Measurements from ENCODE around the gene SLC15A2. TPM values are rescaled to one million over a fixed set of nuclear protein-coding genes. Genes with fewer than 3 reads are reported as not detected.

Gene SLC15A2
- total RNA-seq, 1 donor from 2014 or later = 33.4 TPM

GRCh38 chr3:121878411-121878810 lies 15.8 kb upstream of the SLC15A2 start:
- no peak overlapping the region for H3K27ac ChIP-seq (ENCODE audit: low read depth, low read length)
- no peaks in the 10 kb centered on the region for H3K4me1 ChIP-seq (ENCODE audit: control insufficient read depth in 3 of 3, insufficient read depth in 3 of 3, low read length in 3 of 3)
- no peaks in the 10 kb centered on the region for H3K36me3 ChIP-seq (ENCODE audit: control insufficient read depth in 3 of 3, insufficient read depth in 3 of 3, low read length in 3 of 3)
- H3K9ac ChIP-seq (ENCODE audit: low read depth in 1 of 3, low read length in 3 of 3) = no peak overlapping the region
- no peaks in the 10 kb centered on the region for H3K9me3 ChIP-seq (ENCODE audit: control insufficient read depth in 3 of 3, low read length in 3 of 3)
- H3K27me3 ChIP-seq (ENCODE audit: control insufficient read depth in 3 of 3, insufficient read depth in 3 of 3, low read length in 3 of 3) = no peaks in the 10 kb centered on the region
- H3K4me3 ChIP-seq (ENCODE audit: low read length in 3 of 3) = no peak overlapping the region

- H3K4me3 ChIP-seq (ENCODE audit: low read length in 3 of 3) = no peak overlapping the region
- H3K36me3 ChIP-seq (ENCODE audit: control insufficient read depth in 3 of 3, insufficient read depth in 3 of 3, low read length in 3 of 3) = no peaks in the 10 kb centered on the region
- H3K9ac ChIP-seq (ENCODE audit: low read depth in 1 of 3, low read length in 3 of 3) = no peak overlapping the region
- H3K9me3 ChIP-seq (ENCODE audit: control insufficient read depth in 3 of 3, low read length in 3 of 3) = no peaks in the 10 kb centered on the region
- H3K27me3 ChIP-seq (ENCODE audit: control insufficient read depth in 3 of 3, insufficient read depth in 3 of 3, low read length in 3 of 3) = no peaks in the 10 kb centered on the region
- no peaks in the 10 kb centered on the region for H3K4me1 ChIP-seq (ENCODE audit: control insufficient read depth in 3 of 3, insufficient read depth in 3 of 3, low read length in 3 of 3)
- no peak overlapping the region for H3K27ac ChIP-seq (ENCODE audit: low read depth, low read length)
These were observed 10.7 kb upstream of the SLC15A2 start for GRCh38 chr3:121883507-121883906.

- no peaks in the 10 kb centered on the region for H3K9me3 ChIP-seq (ENCODE audit: control insufficient read depth in 3 of 3, low read length in 3 of 3)
- H3K36me3 ChIP-seq (ENCODE audit: control insufficient read depth in 3 of 3, insufficient read depth in 3 of 3, low read length in 3 of 3) = no peaks in the 10 kb centered on the region
- no peak overlapping the region for H3K9ac ChIP-seq (ENCODE audit: low read depth in 1 of 3, low read length in 3 of 3)
- no peak overlapping the region for H3K4me3 ChIP-seq (ENCODE audit: low read length in 3 of 3)
- no peaks in the 10 kb centered on the region for H3K27me3 ChIP-seq (ENCODE audit: control insufficient read depth in 3 of 3, insufficient read depth in 3 of 3, low read length in 3 of 3)
- no peaks in the 10 kb centered on the region for H3K4me1 ChIP-seq (ENCODE audit: control insufficient read depth in 3 of 3, insufficient read depth in 3 of 3, low read length in 3 of 3)
- no peak overlapping the region for H3K27ac ChIP-seq (ENCODE audit: low read depth, low read length)
These were observed 8.8 kb upstream of the SLC15A2 start for GRCh38 chr3:121885386-121885785.

GRCh38 chr3:121895121-121895520 lies 920 bp downstream of the SLC15A2 start:
- Histone ChIP-seq H3K4me3 (ENCODE audit: low read length in 3 of 3) (peak overlapping the region in 1 of 3 donors; percentile 9), H3K4me1 (ENCODE audit: control insufficient read depth in 3 of 3, insufficient read depth in 3 of 3, low read length in 3 of 3) (peaks cover 11 to 18% (median 12%) of the 10 kb centered on the region in 3 donors), H3K9me3 (ENCODE audit: control insufficient read depth in 3 of 3, low read length in 3 of 3) (no peaks in the 10 kb centered on the region), H3K27me3 (ENCODE audit: control insufficient read depth in 3 of 3, insufficient read depth in 3 of 3, low read length in 3 of 3) (no peaks in the 10 kb centered on the region), H3K27ac (ENCODE audit: low read depth, low read length) (no peak overlapping the region), H3K36me3 (ENCODE audit: control insufficient read depth in 3 of 3, insufficient read depth in 3 of 3, low read length in 3 of 3) (peaks cover 0 to 2% (median 0%) of the 10 kb centered on the region in 3 donors), H3K9ac (ENCODE audit: low read depth in 1 of 3, low read length in 3 of 3) (peak overlapping the region in 1 of 3 donors; percentile 3)

- no peak overlapping the region for H3K4me3 ChIP-seq (ENCODE audit: low read length in 3 of 3)
- H3K27me3 ChIP-seq (ENCODE audit: control insufficient read depth in 3 of 3, insufficient read depth in 3 of 3, low read length in 3 of 3) = no peaks in the 10 kb centered on the region
- peaks cover 0 to 2% (median 0%) of the 10 kb centered on the region in 3 donors for H3K36me3 ChIP-seq (ENCODE audit: control insufficient read depth in 3 of 3, insufficient read depth in 3 of 3, low read length in 3 of 3)
- no peaks in the 10 kb centered on the region for H3K9me3 ChIP-seq (ENCODE audit: control insufficient read depth in 3 of 3, low read length in 3 of 3)
- no peak overlapping the region for H3K27ac ChIP-seq (ENCODE audit: low read depth, low read length)
- no peak overlapping the region for H3K9ac ChIP-seq (ENCODE audit: low read depth in 1 of 3, low read length in 3 of 3)
- H3K4me1 ChIP-seq (ENCODE audit: control insufficient read depth in 3 of 3, insufficient read depth in 3 of 3, low read length in 3 of 3) = peaks cover 11 to 18% (median 12%) of the 10 kb centered on the region in 3 donors
These were observed 1.5 kb downstream of the SLC15A2 start for GRCh38 chr3:121895736-121896135.

- Histone ChIP-seq H3K27ac (ENCODE audit: low read depth, low read length) (no peak overlapping the region), H3K9ac (ENCODE audit: low read depth in 1 of 3, low read length in 3 of 3) (no peak overlapping the region), H3K4me3 (ENCODE audit: low read length in 3 of 3) (no peak overlapping the region), H3K27me3 (ENCODE audit: control insufficient read depth in 3 of 3, insufficient read depth in 3 of 3, low read length in 3 of 3) (no peaks in the 10 kb centered on the region), H3K9me3 (ENCODE audit: control insufficient read depth in 3 of 3, low read length in 3 of 3) (no peaks in the 10 kb centered on the region), H3K4me1 (ENCODE audit: control insufficient read depth in 3 of 3, insufficient read depth in 3 of 3, low read length in 3 of 3) (peaks cover 11 to 18% (median 12%) of the 10 kb centered on the region in 3 donors), H3K36me3 (ENCODE audit: control insufficient read depth in 3 of 3, insufficient read depth in 3 of 3, low read length in 3 of 3) (peaks cover 0 to 2% (median 0%) of the 10 kb centered on the region in 3 donors)
These were observed 2.6 kb downstream of the SLC15A2 start for GRCh38 chr3:121896823-121897222.

GRCh38 chr3:121897296-121897695 lies 3.1 kb downstream of the SLC15A2 start:
- no peak overlapping the region for H3K4me3 ChIP-seq (ENCODE audit: low read length in 3 of 3)
- H3K9ac ChIP-seq (ENCODE audit: low read depth in 1 of 3, low read length in 3 of 3) = no peak overlapping the region
- no peaks in the 10 kb centered on the region for H3K27me3 ChIP-seq (ENCODE audit: control insufficient read depth in 3 of 3, insufficient read depth in 3 of 3, low read length in 3 of 3)
- H3K27ac ChIP-seq (ENCODE audit: low read depth, low read length) = no peak overlapping the region
- no peaks in the 10 kb centered on the region for H3K9me3 ChIP-seq (ENCODE audit: control insufficient read depth in 3 of 3, low read length in 3 of 3)
- peaks cover 0 to 2% (median 0%) of the 10 kb centered on the region in 3 donors for H3K36me3 ChIP-seq (ENCODE audit: control insufficient read depth in 3 of 3, insufficient read depth in 3 of 3, low read length in 3 of 3)
- peaks cover 11 to 18% (median 12%) of the 10 kb centered on the region in 3 donors for H3K4me1 ChIP-seq (ENCODE audit: control insufficient read depth in 3 of 3, insufficient read depth in 3 of 3, low read length in 3 of 3)

GRCh38 chr3:121913305-121913990 lies 19.2 kb downstream of the SLC15A2 start:
- peak overlapping the region; percentile 31 for H3K27ac ChIP-seq (ENCODE audit: low read depth, low read length)
- H3K27me3 ChIP-seq (ENCODE audit: control insufficient read depth in 3 of 3, insufficient read depth in 3 of 3, low read length in 3 of 3) = no peaks in the 10 kb centered on the region
- H3K4me1 ChIP-seq (ENCODE audit: control insufficient read depth in 3 of 3, insufficient read depth in 3 of 3, low read length in 3 of 3) = no peaks in the 10 kb centered on the region
- H3K9me3 ChIP-seq (ENCODE audit: control insufficient read depth in 3 of 3, low read length in 3 of 3) = no peaks in the 10 kb centered on the region
- no peak overlapping the region for H3K9ac ChIP-seq (ENCODE audit: low read depth in 1 of 3, low read length in 3 of 3)
- no peaks in the 10 kb centered on the region for H3K36me3 ChIP-seq (ENCODE audit: control insufficient read depth in 3 of 3, insufficient read depth in 3 of 3, low read length in 3 of 3)
- H3K4me3 ChIP-seq (ENCODE audit: low read length in 3 of 3) = no peak overlapping the region

GRCh38 chr3:121914081-121914998 lies 20.1 kb downstream of the SLC15A2 start:
- Histone ChIP-seq H3K4me3 (ENCODE audit: low read length in 3 of 3) (peak overlapping the region in 2 of 3 donors; percentile 20 to 26), H3K36me3 (ENCODE audit: control insufficient read depth in 3 of 3, insufficient read depth in 3 of 3, low read length in 3 of 3) (no peaks in the 10 kb centered on the region), H3K27ac (ENCODE audit: low read depth, low read length) (peak overlapping the region; percentile 31), H3K4me1 (ENCODE audit: control insufficient read depth in 3 of 3, insufficient read depth in 3 of 3, low read length in 3 of 3) (no peaks in the 10 kb centered on the region), H3K9me3 (ENCODE audit: control insufficient read depth in 3 of 3, low read length in 3 of 3) (no peaks in the 10 kb centered on the region), H3K27me3 (ENCODE audit: control insufficient read depth in 3 of 3, insufficient read depth in 3 of 3, low read length in 3 of 3) (no peaks in the 10 kb centered on the region), H3K9ac (ENCODE audit: low read depth in 1 of 3, low read length in 3 of 3) (peak overlapping the region in 1 of 3 donors; percentile 17)

GRCh38 chr3:121916189-121916588 lies 22.0 kb downstream of the SLC15A2 start:
- no peaks in the 10 kb centered on the region for H3K27me3 ChIP-seq (ENCODE audit: control insufficient read depth in 3 of 3, insufficient read depth in 3 of 3, low read length in 3 of 3)
- H3K9ac ChIP-seq (ENCODE audit: low read depth in 1 of 3, low read length in 3 of 3) = no peak overlapping the region
- no peaks in the 10 kb centered on the region for H3K4me1 ChIP-seq (ENCODE audit: control insufficient read depth in 3 of 3, insufficient read depth in 3 of 3, low read length in 3 of 3)
- H3K36me3 ChIP-seq (ENCODE audit: control insufficient read depth in 3 of 3, insufficient read depth in 3 of 3, low read length in 3 of 3) = no peaks in the 10 kb centered on the region
- H3K9me3 ChIP-seq (ENCODE audit: control insufficient read depth in 3 of 3, low read length in 3 of 3) = no peaks in the 10 kb centered on the region
- no peak overlapping the region for H3K27ac ChIP-seq (ENCODE audit: low read depth, low read length)
- H3K4me3 ChIP-seq (ENCODE audit: low read length in 3 of 3) = no peak overlapping the region
